Measurements from ENCODE around the gene FBN2. TPM values are rescaled to one million over a fixed set of nuclear protein-coding genes. Genes with fewer than 3 reads are reported as not detected.
"Not testable (repeated sequence)": the region's sequence is repeated elsewhere in the genome, so short reads cannot be mapped to it uniquely, and the experiment has no call there.

The FBN2 gene
- total RNA-seq, 1 experiment from 2014 or later: 43.8 TPM

GRCh38 chr5:128408622-128409021 is 129.4 kb downstream of the FBN2 start:
- peak in 1 of 2 experiments; percentile 5 for DNase-seq
- Histone ChIP-seq H3K9me3 (replicated peaks) (no peaks in the 10 kb centered on the region), H3K27me3 (no peaks in the 10 kb centered on the region), H3K36me3 (peaks cover 8% of the 10 kb centered on the region; the same call in 1 of the 2 replicates), H3K27ac (peak overlapping the region; percentile 35), H3K4me1 (peaks cover 18% of the 10 kb centered on the region), H3K4me3 (no peak overlapping the region)

GRCh38 chr5:128407944-128408343 is 130.1 kb downstream of the FBN2 start:
- H3K36me3 ChIP-seq: peaks cover 8% of the 10 kb centered on the region; the same call in 1 of the 2 replicates
- no peak for DNase-seq
- H3K9me3 ChIP-seq (replicated peaks): no peaks in the 10 kb centered on the region
- H3K27me3 ChIP-seq: no peaks in the 10 kb centered on the region
- H3K27ac ChIP-seq: no peak overlapping the region
- peaks cover 18% of the 10 kb centered on the region for H3K4me1 ChIP-seq
- no peak overlapping the region for H3K4me3 ChIP-seq

GRCh38 chr5:128406803-128407202 is 131.2 kb downstream of the FBN2 start:
- no peak overlapping the region for H3K27ac ChIP-seq
- H3K4me3 ChIP-seq: no peak overlapping the region
- peaks cover 8% of the 10 kb centered on the region; the same call in 1 of the 2 replicates for H3K36me3 ChIP-seq
- no peak for DNase-seq
- H3K27me3 ChIP-seq: no peaks in the 10 kb centered on the region
- H3K9me3 ChIP-seq (replicated peaks): no peaks in the 10 kb centered on the region
- H3K4me1 ChIP-seq: peaks cover 18% of the 10 kb centered on the region

GRCh38 chr5:128405159-128405558 is 132.9 kb downstream of the FBN2 start:
- Histone ChIP-seq H3K36me3 (peaks cover 8% of the 10 kb centered on the region; the same call in 1 of the 2 replicates), H3K4me1 (peaks cover 17% of the 10 kb centered on the region), H3K27me3 (no peaks in the 10 kb centered on the region), H3K4me3 (no peak overlapping the region), H3K27ac (no peak overlapping the region), H3K9me3 (replicated peaks) (no peaks in the 10 kb centered on the region)
- DNase-seq: no peak

- Histone ChIP-seq H3K4me1 (no peaks in the 10 kb centered on the region; the same call in 1 of the 2 replicates), H3K4me3 (no peak overlapping the region), H3K27me3 (no peaks in the 10 kb centered on the region), H3K36me3 (peaks cover 8% of the 10 kb centered on the region; the same call in 1 of the 2 replicates), H3K27ac (no peak overlapping the region), H3K9me3 (replicated peaks) (no peaks in the 10 kb centered on the region)
- DNase-seq: no peak
Observed at GRCh38 chr5:128403333-128403732, 134.7 kb downstream of the FBN2 start.

- H3K36me3 ChIP-seq: peaks cover 8% of the 10 kb centered on the region; the same call in 1 of the 2 replicates
Observed at GRCh38 chr5:128402506-128402905, 135.5 kb downstream of the FBN2 start.

GRCh38 chr5:128400766-128401165 is 137.3 kb downstream of the FBN2 start:
- H3K4me3 ChIP-seq; DNase-seq; H3K36me3 ChIP-seq; H3K9me3 ChIP-seq (replicated peaks); H3K27me3 ChIP-seq; H3K4me1 ChIP-seq; H3K27ac ChIP-seq: not testable (repeated sequence)

More at GRCh38 chr5:128402506-128402905, 135.5 kb downstream of the FBN2 start:
- no peaks in the 10 kb centered on the region; the same call in 1 of the 2 replicates for H3K4me1 ChIP-seq
- no peak overlapping the region for H3K4me3 ChIP-seq
- no peaks in the 10 kb centered on the region for H3K9me3 ChIP-seq (replicated peaks)
- no peak overlapping the region for H3K27ac ChIP-seq
- no peaks in the 10 kb centered on the region for H3K27me3 ChIP-seq
- DNase-seq: no peak

GRCh38 chr5:128399111-128399510 is 138.9 kb downstream of the FBN2 start:
- Histone ChIP-seq H3K27me3 (no peaks in the 10 kb centered on the region), H3K36me3 (peaks cover 4% of the 10 kb centered on the region; the same call in 1 of the 2 replicates), H3K27ac (no peak overlapping the region), H3K4me3 (no peak overlapping the region), H3K4me1 (no peaks in the 10 kb centered on the region; the same call in 1 of the 2 replicates), H3K9me3 (replicated peaks) (no peaks in the 10 kb centered on the region)
- no peak for DNase-seq

GRCh38 chr5:128397876-128398275 is 140.2 kb downstream of the FBN2 start:
- Histone ChIP-seq H3K9me3 (replicated peaks) (no peaks in the 10 kb centered on the region), H3K36me3 (0 out of 2 replicates have a peak, but pooled peaks cover 2% of the 10 kb centered on the region), H3K4me1 (no peaks in the 10 kb centered on the region; the same call in 1 of the 2 replicates), H3K27ac (no peak overlapping the region), H3K27me3 (no peaks in the 10 kb centered on the region), H3K4me3 (no peak overlapping the region)
- DNase-seq: no peak

- Histone ChIP-seq H3K36me3 (0 out of 2 replicates have a peak, but pooled peaks cover 2% of the 10 kb centered on the region), H3K27ac (no peak overlapping the region), H3K9me3 (replicated peaks) (no peaks in the 10 kb centered on the region), H3K27me3 (no peaks in the 10 kb centered on the region), H3K4me1 (no peaks in the 10 kb centered on the region), H3K4me3 (no peak overlapping the region)
- no peak for DNase-seq
Observed at GRCh38 chr5:128395073-128395472, 143.0 kb downstream of the FBN2 start.

GRCh38 chr5:128384068-128384467 is 154.0 kb downstream of the FBN2 start:
- H3K27me3 ChIP-seq: no peaks in the 10 kb centered on the region
- no peak overlapping the region for H3K27ac ChIP-seq
- H3K4me1 ChIP-seq: no peaks in the 10 kb centered on the region
- H3K9me3 ChIP-seq (replicated peaks): no peaks in the 10 kb centered on the region
- DNase-seq: no peak
- no peak overlapping the region for H3K4me3 ChIP-seq
- H3K36me3 ChIP-seq: peaks cover 3% of the 10 kb centered on the region

GRCh38 chr5:128380337-128380736 is 157.7 kb downstream of the FBN2 start:
- peaks cover 4% of the 10 kb centered on the region; the same call in 1 of the 2 replicates for H3K36me3 ChIP-seq
- H3K27me3 ChIP-seq: no peaks in the 10 kb centered on the region
- no peak overlapping the region for H3K27ac ChIP-seq
- DNase-seq: no peak
- H3K4me1 ChIP-seq: no peaks in the 10 kb centered on the region
- H3K4me3 ChIP-seq: no peak overlapping the region
- H3K9me3 ChIP-seq (replicated peaks): no peaks in the 10 kb centered on the region

- H3K4me3 ChIP-seq: no peak overlapping the region
- no peaks in the 10 kb centered on the region for H3K9me3 ChIP-seq (replicated peaks)
- no peaks in the 10 kb centered on the region for H3K27me3 ChIP-seq
- H3K36me3 ChIP-seq: peaks cover 10% of the 10 kb centered on the region; the same call in 1 of the 2 replicates
- H3K27ac ChIP-seq: no peak overlapping the region
- no peaks in the 10 kb centered on the region for H3K4me1 ChIP-seq
- no peak for DNase-seq
Observed at GRCh38 chr5:128378632-128379031, 159.4 kb downstream of the FBN2 start.

- Histone ChIP-seq H3K27ac (no peak overlapping the region), H3K27me3 (no peaks in the 10 kb centered on the region), H3K36me3 (peaks cover 10% of the 10 kb centered on the region; the same call in 1 of the 2 replicates), H3K9me3 (replicated peaks) (no peaks in the 10 kb centered on the region), H3K4me3 (no peak overlapping the region), H3K4me1 (no peaks in the 10 kb centered on the region)
- DNase-seq: no peak
Observed at GRCh38 chr5:128378196-128378595, 159.8 kb downstream of the FBN2 start.

GRCh38 chr5:128376577-128376976 is 161.5 kb downstream of the FBN2 start:
- DNase-seq: no peak
- H3K27me3 ChIP-seq: no peaks in the 10 kb centered on the region
- no peak overlapping the region for H3K27ac ChIP-seq
- no peak overlapping the region for H3K4me3 ChIP-seq
- H3K4me1 ChIP-seq: no peaks in the 10 kb centered on the region
- peaks cover 12% of the 10 kb centered on the region; the same call in 1 of the 2 replicates for H3K36me3 ChIP-seq
- H3K9me3 ChIP-seq (replicated peaks): no peaks in the 10 kb centered on the region

- DNase-seq: no peak
Observed at GRCh38 chr5:128366147-128366546, 171.9 kb downstream of the FBN2 start.

More at GRCh38 chr5:128366147-128366546, 171.9 kb downstream of the FBN2 start:
- H3K9me3 ChIP-seq (replicated peaks): no peaks in the 10 kb centered on the region
- H3K27ac ChIP-seq: no peak overlapping the region
- H3K36me3 ChIP-seq: peaks cover 4% of the 10 kb centered on the region
- no peak overlapping the region for H3K4me3 ChIP-seq
- no peaks in the 10 kb centered on the region for H3K4me1 ChIP-seq
- H3K27me3 ChIP-seq: no peaks in the 10 kb centered on the region
